T-cell (primary cell): ENCODE results near the gene IMMP2L. TPM values are rescaled to one million over a fixed set of nuclear protein-coding genes. Genes with fewer than 3 reads are reported as not detected.

Source experiments
- ATAC-seq, 4 experiments: fragments of 200-7000 bp in 3 of 4; fragments of 150-1000 bp in 1 of 4; cut with Tn5 transposase; replicated peaks in 1 of 4; 1 replicate in 3 of 4; 2 replicates in 1 of 4; pipeline ENCODE4 v1.10.0; 2021; ENCODE audit warnings: moderate library complexity in 3 of 4, mild to moderate bottlenecking in 2 of 4, moderate number of reproducible peaks in 1 of 4
- CTCF ChIA-PET, 2 donors: fragments of 300-600 bp; sonication (Branson Sonifier 250); formaldehyde crosslinking; loops; one replicate each; lab custom pipeline; 2022; ENCODE audit warnings: antibody characterized with exemption in 2 of 2; lab: Charles Lee
- POLR2A ChIA-PET, 2 donors: fragments of 300-600 bp; sonication (Branson Sonifier 250); formaldehyde crosslinking; loops; one replicate each; lab custom pipeline; 2022; ENCODE audit warnings: antibody characterized with exemption in 2 of 2; lab: Charles Lee
- DNase-seq, 35 experiments: peaks; one replicate each; pipeline versions ENCODE4 v3.0.0 to v3.0.0-alpha.2; 2013 to 2023
- H3K27ac ChIP-seq: one replicate; pipeline ENCODE4 v1.5.1; 2013; ENCODE audit warnings: low read length
- H3K27me3 ChIP-seq, 2 experiments: replicated peaks in 1 of 2; 1 replicate in 1 of 2; 2 replicates in 1 of 2; pipeline versions ENCODE4 v1.6.1 to v1.7.0; 2013; ENCODE audit warnings: low read length in 1 of 2, mixed read lengths in 1 of 2; ENCODE audit not compliant: control insufficient read depth in 2 of 2, insufficient read depth in 2 of 2; ENCODE audit errors: extremely low read depth in 1 of 2
- H3K36me3 ChIP-seq, 2 donors: 1 replicate in 1 of 2; 2 replicates in 1 of 2; pipeline versions ENCODE4 v1.6.1 to v1.7.0; 2013; ENCODE audit warnings: low read length in 1 of 2; ENCODE audit not compliant: control insufficient read depth in 2 of 2, insufficient read depth in 1 of 2; ENCODE audit errors: extremely low read depth in 1 of 2
- H3K4me1 ChIP-seq, 2 experiments: 1 replicate in 1 of 2; 2 replicates in 1 of 2; pipeline versions ENCODE4 v1.6.1 to v1.7.0; 2013; ENCODE audit warnings: low read length in 2 of 2, mixed read lengths in 1 of 2; ENCODE audit not compliant: insufficient read depth in 2 of 2, control insufficient read depth in 1 of 2; ENCODE audit errors: extremely low read depth in 1 of 2
- H3K4me3 ChIP-seq, 2 donors: 1 replicate in 1 of 2; 2 replicates in 1 of 2; pipeline versions ENCODE4 v1.5.1 to v1.7.0; 2013; ENCODE audit warnings: mild to moderate bottlenecking in 2 of 2, low read length in 1 of 2, moderate library complexity in 1 of 2; ENCODE audit not compliant: control insufficient read depth in 1 of 2; ENCODE audit errors: extremely low read depth in 1 of 2
- H3K9me3 ChIP-seq: 2 replicates; pipeline ENCODE4 v1.7.0; 2013
- H3K27ac Mint-ChIP-seq, 2 donors: one replicate each; pipeline ENCODE4 v1.8.0; 2020 to 2021; ENCODE audit warnings: mild to moderate bottlenecking in 2 of 2, mixed read lengths in 2 of 2
- H3K27me3 Mint-ChIP-seq, 2 donors: one replicate each; pipeline ENCODE4 v1.8.0; 2021 to 2022; ENCODE audit warnings: mixed read lengths in 2 of 2
- H3K36me3 Mint-ChIP-seq: one replicate; pipeline ENCODE4 v1.8.0; 2021; ENCODE audit warnings: mixed read lengths
- H3K4me1 Mint-ChIP-seq, 3 donors: one replicate each; pipeline ENCODE4 v1.8.0; 2020 to 2022; ENCODE audit warnings: mixed read lengths in 3 of 3, mild to moderate bottlenecking in 1 of 3
- H3K4me3 Mint-ChIP-seq, 3 donors: one replicate each; pipeline ENCODE4 v1.8.0; 2020 to 2022; ENCODE audit warnings: mild to moderate bottlenecking in 3 of 3, mixed read lengths in 3 of 3, moderate library complexity in 3 of 3
- H3K9me3 Mint-ChIP-seq, 3 donors: one replicate each; pipeline ENCODE4 v1.8.0; 2020 to 2022; ENCODE audit warnings: mixed read lengths in 3 of 3
- WGBS: methylation state at CpG from one replicate; pipeline ENCODE4 v1.1.5; 2013; ENCODE audit warnings: missing lambda C conversion rate; ENCODE audit not compliant: insufficient coverage; 5-methylcytosine and 5-hydroxymethylcytosine counted together
- total RNA-seq, 35 experiments: library from RNA in 6 of 35; stranded (reverse) in 6 of 35; fragments of 120-200 nt in 1 of 35; gene quantifications; one replicate each; pipeline versions ENCODE4 v1.2.1 to v1.2.4 and lab custom pipeline; 2013 to 2026

The IMMP2L gene
- total RNA-seq, 5 donors from 2014 or later (not counting 1 experiment from before 2014, with no cell fraction given), result 14.1 to 27.3 (median 21.7) TPM

DNA sequence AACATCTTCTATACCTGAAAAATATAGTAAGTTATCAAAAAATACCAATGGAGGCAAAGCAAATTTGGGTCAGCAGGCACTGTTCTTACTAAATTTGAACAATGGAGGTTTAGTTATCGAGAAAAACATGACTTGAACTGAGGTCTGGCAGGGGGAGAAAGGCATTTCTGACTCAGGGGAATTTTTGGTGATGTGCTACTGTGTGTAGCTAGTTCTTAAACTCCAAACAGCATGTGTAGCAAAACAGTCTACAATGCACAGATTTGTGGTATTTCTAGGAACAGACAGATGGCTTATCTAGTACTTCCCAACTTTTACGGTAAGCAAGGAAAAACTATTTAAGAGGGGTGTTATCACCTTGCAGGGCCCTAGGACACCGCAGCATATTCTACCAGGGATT lies 783.0 kb downstream of the IMMP2L start:
- ChIA-PET CTCF (no interaction called here), POLR2A (no interaction called here)
- Histone ChIP-seq H3K27ac (no peak overlapping the region), H3K36me3 (no peaks in the 10 kb centered on the region), H3K4me3 (no peak overlapping the region), H3K27me3 (no peaks in the 10 kb centered on the region), H3K9me3 (no peaks in the 10 kb centered on the region), H3K4me1 (peaks cover 0 to 3% of the 10 kb centered on the region in 2 experiments)
- H3K4me1 Mint-ChIP-seq, result peaks cover 0 to 2% (median 0%) of the 10 kb centered on the region in 3 donors
- no peaks in the 10 kb centered on the region for H3K9me3 Mint-ChIP-seq
- H3K27me3 Mint-ChIP-seq, result no peaks in the 10 kb centered on the region
- no peaks in the 10 kb centered on the region for H3K36me3 Mint-ChIP-seq
- H3K27ac Mint-ChIP-seq, result no peak overlapping the region
- H3K4me3 Mint-ChIP-seq, result no peak overlapping the region
- DNase-seq (no peak), ATAC-seq (no peak)
- WGBS, result no CpG with 5 or more reads among the region's 3 CpGs

DNA sequence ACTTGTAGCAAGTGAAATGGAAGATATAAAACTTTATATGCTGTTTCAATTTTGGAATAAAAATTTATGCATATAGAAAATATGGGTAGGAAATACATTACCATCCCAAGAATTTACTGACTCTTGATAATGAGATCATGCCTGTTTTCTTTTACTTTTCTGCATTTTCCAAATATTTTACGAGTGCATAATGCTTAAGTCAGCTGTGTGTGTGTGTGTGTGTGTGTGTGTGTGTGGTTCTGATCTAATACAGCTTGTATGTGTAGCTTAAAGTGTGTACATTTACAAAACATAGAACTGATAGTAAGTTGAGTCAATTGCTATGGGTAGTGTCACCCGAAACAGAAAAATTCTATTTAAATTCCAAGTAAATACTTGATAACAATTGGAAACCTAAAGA lies 787.2 kb downstream of the IMMP2L start:
- no peak overlapping the region for H3K4me3 Mint-ChIP-seq
- WGBS, result no CpG with 5 or more reads among the region's 2 CpGs
- no peaks in the 10 kb centered on the region for H3K9me3 ChIP-seq
- peaks cover 0 to 3% of the 10 kb centered on the region in 2 experiments for H3K4me1 ChIP-seq
- peaks cover 2% of the 10 kb centered on the region for H3K36me3 Mint-ChIP-seq
- DNase-seq (no peak), ATAC-seq (no peak)
- ChIA-PET POLR2A (no interaction called here), CTCF (no interaction called here)
- no peak overlapping the region for H3K27ac Mint-ChIP-seq
- no peaks in the 10 kb centered on the region for H3K4me1 Mint-ChIP-seq
- no peak overlapping the region for H3K4me3 ChIP-seq
- H3K36me3 ChIP-seq, result no peaks in the 10 kb centered on the region
- no peaks in the 10 kb centered on the region for H3K27me3 ChIP-seq
- no peak overlapping the region for H3K27ac ChIP-seq
- no peaks in the 10 kb centered on the region for H3K27me3 Mint-ChIP-seq
- no peaks in the 10 kb centered on the region for H3K9me3 Mint-ChIP-seq

DNA sequence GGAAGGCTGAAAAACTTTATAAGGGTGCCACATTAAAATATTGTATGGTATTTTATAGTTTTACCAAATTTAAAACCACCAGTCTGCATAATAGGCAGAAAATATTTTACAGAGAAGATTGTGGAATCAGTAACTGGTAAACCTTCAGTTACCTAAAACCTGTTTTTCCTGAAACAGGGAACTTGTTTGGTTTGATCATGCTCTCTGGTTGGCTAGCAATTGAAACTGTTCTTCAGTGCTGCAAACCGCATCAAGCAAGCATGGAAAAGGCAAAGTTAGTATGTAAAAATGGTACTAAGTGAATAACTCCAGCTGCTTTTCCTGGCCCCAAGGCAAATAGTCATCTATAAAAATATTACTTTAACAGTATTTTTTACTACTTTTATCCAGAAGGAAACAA lies 788.2 kb downstream of the IMMP2L start:
- POLR2A ChIA-PET, result no interaction called here
- Histone ChIP-seq H3K4me1 (peaks cover 0 to 3% of the 10 kb centered on the region in 2 experiments), H3K36me3 (no peaks in the 10 kb centered on the region), H3K9me3 (no peaks in the 10 kb centered on the region), H3K27ac (no peak overlapping the region), H3K4me3 (no peak overlapping the region), H3K27me3 (no peaks in the 10 kb centered on the region)
- Mint-ChIP-seq H3K27ac (no peak overlapping the region), H3K36me3 (peaks cover 2% of the 10 kb centered on the region), H3K4me1 (no peaks in the 10 kb centered on the region), H3K4me3 (no peak overlapping the region), H3K9me3 (no peaks in the 10 kb centered on the region), H3K27me3 (no peaks in the 10 kb centered on the region)
- no peak for DNase-seq
- CTCF ChIA-PET, result no interaction called here
- no peak for ATAC-seq
- no CpG with 5 or more reads among the region's 1 CpG for WGBS

- Histone ChIP-seq H3K4me1 (peaks cover 0 to 3% of the 10 kb centered on the region in 2 experiments), H3K27me3 (no peaks in the 10 kb centered on the region), H3K36me3 (no peaks in the 10 kb centered on the region), H3K27ac (no peak overlapping the region), H3K9me3 (no peaks in the 10 kb centered on the region), H3K4me3 (no peak overlapping the region)
- no peak for ATAC-seq
- Mint-ChIP-seq H3K9me3 (no peaks in the 10 kb centered on the region), H3K27me3 (no peaks in the 10 kb centered on the region), H3K4me1 (no peaks in the 10 kb centered on the region), H3K27ac (no peak overlapping the region), H3K36me3 (peaks cover 2% of the 10 kb centered on the region), H3K4me3 (no peak overlapping the region)
- ChIA-PET POLR2A (no interaction called here), CTCF (no interaction called here)
- DNase-seq, result no peak
- WGBS, result no CpG with 5 or more reads among the region's 3 CpGs
Measured at GRCh38 chr7:110772615-110773014, 789.7 kb downstream of the IMMP2L start.

DNA sequence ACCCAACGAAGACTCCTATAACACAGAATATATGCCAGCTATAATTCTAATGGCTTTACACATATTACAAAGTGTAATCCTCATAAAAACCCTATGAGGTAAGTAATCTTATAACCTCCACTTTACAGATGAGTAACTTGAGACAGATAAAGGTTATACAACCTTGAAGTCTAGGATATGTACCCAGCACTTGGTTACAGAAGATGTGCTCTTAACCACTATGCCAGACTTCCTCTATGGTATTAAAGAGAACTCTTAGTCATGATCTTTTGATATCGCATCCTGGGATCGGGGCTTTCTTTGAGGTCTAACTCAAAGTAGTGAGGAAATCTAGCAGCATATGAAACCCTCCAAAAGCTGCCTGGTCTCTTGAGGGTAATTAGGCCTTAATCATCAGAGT lies 790.6 kb downstream of the IMMP2L start:
- no peak overlapping the region for H3K4me3 ChIP-seq
- POLR2A ChIA-PET, result interaction anchor here in 1 of 2 donors (0.5 kb wide), 1 partner anchor 111 kb away, joined by 4 read pairs; no protein-coding TSS in a partner anchor
- Mint-ChIP-seq H3K36me3 (peaks cover 2% of the 10 kb centered on the region), H3K9me3 (no peaks in the 10 kb centered on the region), H3K4me1 (no peaks in the 10 kb centered on the region), H3K27ac (no peak overlapping the region), H3K4me3 (no peak overlapping the region), H3K27me3 (no peaks in the 10 kb centered on the region)
- H3K36me3 ChIP-seq, result no peaks in the 10 kb centered on the region
- WGBS, result 82% methylated on average over 2 of the region's 3 CpGs
- no peak overlapping the region for H3K27ac ChIP-seq
- H3K9me3 ChIP-seq, result no peaks in the 10 kb centered on the region
- H3K4me1 ChIP-seq, result no peaks in the 10 kb centered on the region
- H3K27me3 ChIP-seq, result no peaks in the 10 kb centered on the region
- CTCF ChIA-PET, result no interaction called here
- ATAC-seq (no peak), DNase-seq (no peak)

GRCh38 chr7:110767550-110768110 lies 794.7 kb downstream of the IMMP2L start:
- ChIA-PET POLR2A (no interaction called here), CTCF (no interaction called here)
- Mint-ChIP-seq H3K9me3 (no peaks in the 10 kb centered on the region), H3K27me3 (no peaks in the 10 kb centered on the region), H3K4me1 (no peaks in the 10 kb centered on the region), H3K36me3 (peaks cover 2% of the 10 kb centered on the region), H3K27ac (no peak overlapping the region), H3K4me3 (no peak overlapping the region)
- H3K27ac ChIP-seq, result no peak overlapping the region
- no peaks in the 10 kb centered on the region for H3K36me3 ChIP-seq
- no peaks in the 10 kb centered on the region for H3K9me3 ChIP-seq
- DNase-seq (no peak), ATAC-seq (no peak)
- 93% methylated on average over 3 of the region's 3 CpGs for WGBS
- no peaks in the 10 kb centered on the region for H3K27me3 ChIP-seq
- H3K4me1 ChIP-seq, result no peaks in the 10 kb centered on the region
- H3K4me3 ChIP-seq, result no peak overlapping the region

DNA sequence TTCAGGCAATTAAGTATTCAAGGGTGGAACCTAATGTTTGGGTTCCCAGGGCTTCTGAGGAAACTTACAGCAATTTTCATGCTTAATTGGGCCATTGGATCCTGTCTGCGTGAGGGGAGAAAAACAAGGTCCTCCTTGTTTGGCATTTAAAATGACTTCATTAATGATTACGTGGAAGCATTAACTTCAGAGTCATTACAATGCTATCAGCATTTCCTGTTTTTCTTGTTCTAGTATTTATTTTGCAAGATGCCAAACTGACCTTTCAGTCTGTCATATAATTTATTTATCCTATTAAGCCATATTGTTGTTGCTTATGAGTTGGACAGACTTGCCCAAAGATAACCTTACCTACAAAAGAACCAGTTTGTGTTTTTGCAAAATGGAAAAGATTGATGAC lies 795.4 kb downstream of the IMMP2L start:
- Mint-ChIP-seq H3K27me3 (no peaks in the 10 kb centered on the region), H3K36me3 (peaks cover 2% of the 10 kb centered on the region), H3K4me3 (no peak overlapping the region), H3K4me1 (no peaks in the 10 kb centered on the region), H3K27ac (no peak overlapping the region), H3K9me3 (no peaks in the 10 kb centered on the region)
- Histone ChIP-seq H3K4me3 (no peak overlapping the region), H3K36me3 (no peaks in the 10 kb centered on the region), H3K4me1 (no peaks in the 10 kb centered on the region), H3K9me3 (no peaks in the 10 kb centered on the region), H3K27ac (no peak overlapping the region), H3K27me3 (no peaks in the 10 kb centered on the region)
- DNase-seq (no peak), ATAC-seq (no peak)
- ChIA-PET POLR2A (no interaction called here), CTCF (no interaction called here)
- 100% methylated on average over 1 of the region's 2 CpGs for WGBS
